ENCODE data around the gene NID2.

The NID2 gene

GRCh38 chr14:52049721-52050588, 18.9 kb downstream of the NID2 start:
- TF ChIP-seq CTCF (conservative IDR thresholded peaks at IDR 0.05; ENCODE audit: low read length), result no peak
- no peak for DNase-seq (ENCODE audit: low read depth)
- H3K4me3 ChIP-seq (ENCODE audit: low read length), result no peak overlapping the region

- H3K4me3 ChIP-seq (ENCODE audit: low read length), result no peak overlapping the region
- TF ChIP-seq CTCF (conservative IDR thresholded peaks at IDR 0.05; ENCODE audit: low read length), result no peak
- no peak for DNase-seq (ENCODE audit: low read depth)
Observed at GRCh38 chr14:52049271-52049670, 19.6 kb downstream of the NID2 start.

- no peak overlapping the region for H3K4me3 ChIP-seq (ENCODE audit: low read length)
- TF ChIP-seq CTCF (conservative IDR thresholded peaks at IDR 0.05; ENCODE audit: low read length), result no peak
- DNase-seq (ENCODE audit: low read depth), result peak; percentile 70
Observed at GRCh38 chr14:52048641-52049204, 20.1 kb downstream of the NID2 start.

GRCh38 chr14:52048116-52048515, 20.7 kb downstream of the NID2 start:
- no peak for TF ChIP-seq CTCF (conservative IDR thresholded peaks at IDR 0.05; ENCODE audit: low read length)
- no peak for DNase-seq (ENCODE audit: low read depth)
- H3K4me3 ChIP-seq (ENCODE audit: low read length), result no peak overlapping the region

GRCh38 chr14:52046376-52046917, 22.4 kb downstream of the NID2 start:
- no peak overlapping the region for H3K4me3 ChIP-seq (ENCODE audit: low read length)
- no peak for TF ChIP-seq CTCF (conservative IDR thresholded peaks at IDR 0.05; ENCODE audit: low read length)
- DNase-seq (ENCODE audit: low read depth), result no peak

GRCh38 chr14:52044791-52045522, 23.9 kb downstream of the NID2 start:
- peak; percentile 77 for DNase-seq (ENCODE audit: low read depth)
- TF ChIP-seq CTCF (conservative IDR thresholded peaks at IDR 0.05; ENCODE audit: low read length), result 0 out of 2 replicates have a peak, but pooled peaks have one; percentile 6
- no peak overlapping the region for H3K4me3 ChIP-seq (ENCODE audit: low read length)

Data from AG10803 (cell line).